H9 (cell line): Measurements from ENCODE around the gene PGA3. TPM values are rescaled to one million over a fixed set of nuclear protein-coding genes. Genes with fewer than 3 reads are reported as not detected.

Experiments
- DNase-seq: peaks from one replicate; pipeline ENCODE4 v3.0.0-alpha.2; 2017
- H2AFZ ChIP-seq: one replicate; pipeline ENCODE4 v1.6.1; 2013; ENCODE audit warnings: mild to moderate bottlenecking, low read length, control low read depth, moderate library complexity
- H2AK5ac ChIP-seq: 2 replicates; pipeline ENCODE4 v1.6.1; 2013; ENCODE audit warnings: low read length, control low read depth, mixed read lengths; ENCODE audit not compliant: insufficient read length
- H2BK120ac ChIP-seq: one replicate; pipeline ENCODE4 v1.6.1; 2013; ENCODE audit warnings: low read depth, mild to moderate bottlenecking, low read length, control low read depth, inconsistent platforms; ENCODE audit not compliant: poor library complexity, severe bottlenecking
- H2BK12ac ChIP-seq: 2 replicates; pipeline ENCODE4 v1.6.1; 2013; ENCODE audit warnings: low read length, control low read depth, mixed read lengths, low read depth; ENCODE audit not compliant: insufficient read length
- H2BK15ac ChIP-seq: 2 replicates; pipeline ENCODE4 v1.6.1; 2013; ENCODE audit warnings: low read depth, low read length, control low read depth
- H2BK20ac ChIP-seq: one replicate; pipeline ENCODE4 v1.6.1; 2013; ENCODE audit warnings: low read depth, mild to moderate bottlenecking, low read length, control low read depth, inconsistent platforms; ENCODE audit not compliant: poor library complexity, severe bottlenecking
- H2BK5ac ChIP-seq: 2 replicates; pipeline ENCODE4 v1.6.1; 2013; ENCODE audit warnings: low read length, control low read depth, mixed read lengths; ENCODE audit not compliant: insufficient read length
- H3K14ac ChIP-seq: 2 replicates; pipeline ENCODE4 v1.6.1; 2013; ENCODE audit warnings: low read length, control low read depth; ENCODE audit not compliant: insufficient read depth
- H3K18ac ChIP-seq: 2 replicates; pipeline ENCODE4 v1.6.1; 2013; ENCODE audit warnings: low read depth, mild to moderate bottlenecking, mixed read lengths, low read length, control low read depth; ENCODE audit not compliant: insufficient read length
- H3K23ac ChIP-seq: 2 replicates; pipeline ENCODE4 v1.6.1; 2013; ENCODE audit warnings: low read length, control low read depth, mixed read lengths, low read depth; ENCODE audit not compliant: insufficient read length
- H3K23me2 ChIP-seq: 2 replicates; pipeline ENCODE4 v1.6.1; 2013; ENCODE audit warnings: low read depth, mild to moderate bottlenecking, mixed read lengths, low read length, control low read depth; ENCODE audit not compliant: insufficient read length, poor library complexity, severe bottlenecking
- H3K27ac ChIP-seq: 2 replicates; pipeline ENCODE4 v1.5.1; 2013; ENCODE audit warnings: low read length, control low read depth, mixed read lengths, low read depth; ENCODE audit not compliant: insufficient read length
- H3K27me3 ChIP-seq: 2 replicates; pipeline ENCODE4 v1.6.1; 2013; ENCODE audit warnings: low read length, control low read depth, inconsistent platforms; ENCODE audit not compliant: insufficient read depth
- H3K4ac ChIP-seq: 2 replicates; pipeline ENCODE4 v1.6.1; 2013; ENCODE audit warnings: low read depth, mild to moderate bottlenecking, control low read depth, inconsistent platforms, low read length, moderate library complexity
- H3K4me1 ChIP-seq: 2 replicates; pipeline ENCODE4 v1.6.1; 2013; ENCODE audit warnings: low read length, control low read depth, inconsistent platforms; ENCODE audit not compliant: insufficient read depth
- H3K4me2 ChIP-seq: 2 replicates; pipeline ENCODE4 v1.6.1; 2013; ENCODE audit warnings: low read length, control low read depth, mixed read lengths; ENCODE audit not compliant: insufficient read length, insufficient read depth
- H3K56ac ChIP-seq: 2 replicates; pipeline ENCODE4 v1.6.1; 2013; ENCODE audit warnings: low read depth, mild to moderate bottlenecking, mixed read lengths, low read length, control low read depth; ENCODE audit not compliant: insufficient read length
- H3K79me1 ChIP-seq: 2 replicates; pipeline ENCODE4 v1.6.1; 2013; ENCODE audit warnings: low read depth, mild to moderate bottlenecking, moderate library complexity, low read length, control low read depth, inconsistent platforms; ENCODE audit not compliant: insufficient read depth, poor library complexity, severe bottlenecking
- H3K79me2 ChIP-seq: 2 replicates; pipeline ENCODE4 v1.6.1; 2013; ENCODE audit warnings: low read length, control low read depth, inconsistent platforms; ENCODE audit not compliant: insufficient read depth
- H3K9ac ChIP-seq: 2 replicates; pipeline ENCODE4 v1.6.1; 2013; ENCODE audit warnings: low read length, control low read depth, mixed read lengths; ENCODE audit not compliant: insufficient read length; ENCODE audit errors: extremely low read depth
- H3K9me3 ChIP-seq: one replicate; pipeline ENCODE4 v1.6.1; 2013; ENCODE audit warnings: low read depth, low read length, inconsistent platforms; ENCODE audit not compliant: control insufficient read depth
- H3T11ph ChIP-seq: one replicate; pipeline ENCODE4 v1.6.1; 2013; ENCODE audit warnings: mild to moderate bottlenecking, low read length, control low read depth, inconsistent platforms
- H4K20me1 ChIP-seq: one replicate; pipeline ENCODE4 v1.6.1; 2013; ENCODE audit not compliant: control insufficient read depth, insufficient read length, insufficient read depth
- H4K5ac ChIP-seq: 2 replicates; pipeline ENCODE4 v1.6.1; 2013; ENCODE audit warnings: low read depth, mild to moderate bottlenecking, mixed read lengths, low read length, control low read depth; ENCODE audit not compliant: insufficient read length
- H4K8ac ChIP-seq: replicated peaks from 2 replicates; pipeline ENCODE4 v1.6.1; 2013; ENCODE audit warnings: low read length, control low read depth, mixed read lengths, low read depth; ENCODE audit not compliant: insufficient read length
- H4K91ac ChIP-seq: 2 replicates; pipeline ENCODE4 v1.6.1; 2013; ENCODE audit warnings: low read depth, mild to moderate bottlenecking, moderate library complexity, mixed read lengths, low read length, control low read depth; ENCODE audit not compliant: insufficient read length
- H3K27ac Mint-ChIP-seq, 3 experiments: 2 replicates in 2 of 3; 3 replicates in 1 of 3; pipeline ENCODE4 v1.8.0; 2020 to 2021; ENCODE audit warnings: mixed read lengths in 3 of 3, mild to moderate bottlenecking in 1 of 3, moderate library complexity in 1 of 3
- H3K27me3 Mint-ChIP-seq: 2 replicates; pipeline ENCODE4 v1.8.0; 2021; ENCODE audit warnings: low read depth, mild to moderate bottlenecking, moderate library complexity, mixed read lengths
- H3K36me3 Mint-ChIP-seq, 3 experiments: 2 replicates in 2 of 3; 3 replicates in 1 of 3; pipeline ENCODE4 v1.8.0; 2020 to 2021; ENCODE audit warnings: low read depth in 3 of 3, mixed read lengths in 3 of 3; ENCODE audit not compliant: insufficient read depth in 1 of 3
- H3K4me1 Mint-ChIP-seq, 2 experiments: 2 replicates each; pipeline ENCODE4 v1.8.0; 2020; ENCODE audit warnings: mixed read lengths in 2 of 2
- H3K4me3 Mint-ChIP-seq, 2 experiments: 2 replicates in 1 of 2; 3 replicates in 1 of 2; pipeline ENCODE4 v1.8.0; 2020 to 2021; ENCODE audit warnings: mild to moderate bottlenecking in 2 of 2, mixed read lengths in 2 of 2, moderate library complexity in 1 of 2
- H3K9me3 Mint-ChIP-seq, 2 experiments: 2 replicates in 1 of 2; 3 replicates in 1 of 2; pipeline ENCODE4 v1.8.0; 2020; ENCODE audit warnings: mild to moderate bottlenecking in 2 of 2, mixed read lengths in 2 of 2, moderate library complexity in 1 of 2
- CTCF ChIP-seq: fragments of 200-600 bp; sonication (generic); conservative IDR thresholded peaks from 3 replicates; pipeline ENCODE4 v1.8.0; 2021; ENCODE audit warnings: antibody characterized with exemption, mild to moderate bottlenecking
- WGBS: extraction: QIAGEN DNeasy Blood & Tissue Kit; methylation state at CpG from one replicate; pipeline ENCODE4 v1.1.7; 2013; ENCODE audit warnings: missing lambda C conversion rate, low lambda C conversion rate, mixed read lengths; ENCODE audit not compliant: insufficient read length; ENCODE audit errors: extremely low coverage; 5-methylcytosine and 5-hydroxymethylcytosine counted together
- total RNA-seq: library from RNA; stranded (reverse); gene quantifications from 2 replicates; pipeline ENCODE4 v1.2.1, GENCODE V29; 2021

Gene PGA3
- total RNA-seq, 1 experiment from 2014 or later = not detected

GRCh38 chr11:61181489-61181888 is 21.8 kb upstream of the PGA3 start:
- H2BK12ac ChIP-seq = no peak overlapping the region
- H4K8ac ChIP-seq = no peak overlapping the region
- no CpG with 5 or more reads among the region's 4 CpGs for WGBS
- no peak overlapping the region for H3K4ac ChIP-seq
- H3K27me3 ChIP-seq = no peaks in the 10 kb centered on the region
- no peak overlapping the region for H3K56ac ChIP-seq
- no peaks in the 10 kb centered on the region for H3K4me1 ChIP-seq
- H3K27ac Mint-ChIP-seq = no peak overlapping the region
- H4K91ac ChIP-seq = no peak overlapping the region
- H3K14ac ChIP-seq = no peak overlapping the region
- no peak overlapping the region for H3K9ac ChIP-seq
- H3K9me3 ChIP-seq = no peaks in the 10 kb centered on the region
- no peak overlapping the region for H4K5ac ChIP-seq
- no peak overlapping the region for H2AFZ ChIP-seq
- H3K36me3 Mint-ChIP-seq = no peaks in the 10 kb centered on the region
- TF ChIP-seq CTCF = no peak
- no peak overlapping the region for H3K4me2 ChIP-seq
- H3K23me2 ChIP-seq = no peaks in the 10 kb centered on the region
- H3K27me3 Mint-ChIP-seq = peaks cover 3% of the 10 kb centered on the region; the same call in 1 of the 2 replicates
- no peak overlapping the region for H2BK20ac ChIP-seq
- DNase-seq = no peak
- no peak overlapping the region for H3T11ph ChIP-seq
- no peak overlapping the region for H3K23ac ChIP-seq
- H3K4me1 Mint-ChIP-seq = no peaks in the 10 kb centered on the region
- H2AK5ac ChIP-seq = no peak overlapping the region
- H3K18ac ChIP-seq = no peak overlapping the region
- no peak overlapping the region for H3K27ac ChIP-seq
- H2BK15ac ChIP-seq = no peak overlapping the region
- H4K20me1 ChIP-seq = no peaks in the 10 kb centered on the region
- no peak overlapping the region for H3K4me3 Mint-ChIP-seq
- H3K79me2 ChIP-seq = no peaks in the 10 kb centered on the region
- no peaks in the 10 kb centered on the region for H3K79me1 ChIP-seq
- H2BK120ac ChIP-seq = no peak overlapping the region
- H2BK5ac ChIP-seq = no peak overlapping the region
- H3K9me3 Mint-ChIP-seq = peaks cover 0 to 2% of the 10 kb centered on the region in 2 experiments; a peak in 2 of 5 replicates
